Measurements from ENCODE around the gene MALAT1.

DNA sequence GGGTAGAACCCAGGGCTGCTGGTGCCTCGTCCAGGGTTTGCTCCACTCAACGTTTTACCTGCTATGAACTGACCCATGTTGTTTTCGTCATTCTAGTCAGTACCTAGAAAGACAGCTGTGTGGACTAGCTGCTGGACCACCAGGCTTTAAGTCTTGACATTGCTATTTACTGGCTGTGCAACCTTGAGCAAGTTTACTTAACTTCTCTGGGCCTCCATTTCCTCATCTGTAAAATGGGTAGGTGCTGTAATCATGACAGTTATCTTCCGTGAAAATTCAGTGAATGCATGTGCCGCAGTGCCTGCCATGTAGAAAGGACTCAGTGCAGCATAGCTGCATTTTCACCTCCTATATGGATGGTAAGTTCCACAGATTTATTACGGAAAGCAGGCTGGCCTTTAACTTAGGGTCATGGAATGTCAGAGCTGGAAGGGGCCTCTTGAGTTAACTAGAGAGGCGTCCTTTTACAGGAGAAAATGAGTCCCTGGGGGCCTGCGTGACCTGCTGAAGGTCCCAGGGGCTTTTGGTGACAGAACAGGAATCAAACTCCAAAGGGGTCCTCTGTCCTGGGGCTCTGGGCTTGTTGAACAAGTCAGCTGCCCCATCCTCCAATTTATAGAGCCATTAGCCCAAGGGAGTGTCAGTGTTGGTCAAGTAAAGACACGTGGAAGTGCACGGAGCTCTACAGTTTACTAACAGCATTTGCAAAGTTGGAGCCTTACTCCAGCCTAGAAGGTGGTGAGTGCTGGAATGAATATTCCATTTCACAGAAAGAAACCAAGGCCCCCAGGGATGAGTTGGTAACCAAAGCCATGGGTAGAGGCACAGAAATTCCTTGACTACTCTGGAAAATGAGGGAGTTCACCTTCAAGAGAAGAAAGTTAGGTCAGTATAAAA, 12.0 kb upstream of the MALAT1 start:
- TF ChIP-seq POLR2A (IDR thresholded peaks at IDR 0.05; ENCODE audit: low read length) (no peak), GATA1 (IDR thresholded peaks at IDR 0.05; ENCODE audit: low read depth, low read length) (no peak)

Measured in erythroblast (primary cell).